Skeletal muscle tissue (tissue), 4 donors: Measurements from ENCODE around the gene CCDC92B. TPM values are rescaled to one million over a fixed set of nuclear protein-coding genes. Genes with fewer than 3 reads are reported as not detected.

Experiments
- H3K27ac ChIP-seq: one replicate; pipeline ENCODE4 v1.7.0; 2013; ENCODE audit warnings: mild to moderate bottlenecking, low read depth, low read length, inconsistent platforms
- H3K27me3 ChIP-seq, 3 donors: one replicate each; pipeline ENCODE4 v1.7.0; 2013; ENCODE audit warnings: low read length in 3 of 3; ENCODE audit not compliant: control insufficient read depth in 3 of 3, insufficient read depth in 3 of 3
- H3K36me3 ChIP-seq, 3 donors: one replicate each; pipeline ENCODE4 v1.7.0; 2013; ENCODE audit warnings: low read length in 3 of 3; ENCODE audit not compliant: control insufficient read depth in 3 of 3, insufficient read depth in 3 of 3
- H3K4me1 ChIP-seq, 3 donors: one replicate each; pipeline ENCODE4 v1.7.0; 2013; ENCODE audit warnings: low read length in 3 of 3, mild to moderate bottlenecking in 3 of 3; ENCODE audit not compliant: control insufficient read depth in 3 of 3, insufficient read depth in 3 of 3
- H3K4me3 ChIP-seq, 3 donors: one replicate each; pipeline ENCODE4 v1.7.0; 2013; ENCODE audit warnings: low read length in 3 of 3
- H3K9ac ChIP-seq, 3 donors: one replicate each; pipeline ENCODE4 v1.7.0; 2013; ENCODE audit warnings: low read length in 3 of 3, mild to moderate bottlenecking in 3 of 3, moderate library complexity in 2 of 3, low read depth in 1 of 3
- H3K9me3 ChIP-seq, 3 donors: one replicate each; pipeline ENCODE4 v1.7.0; 2013; ENCODE audit warnings: low read length in 3 of 3; ENCODE audit not compliant: control insufficient read depth in 3 of 3
- total RNA-seq: library from RNA; depleted of rRNA; stranded (reverse); fragments of >200 nt; gene quantifications from one replicate; pipeline ENCODE4 v1.2.3, GENCODE V29; 2014
- donor health status: Osteomylitis.

The CCDC92B gene
- total RNA-seq, 1 donor from 2014 or later: not detected

DNA sequence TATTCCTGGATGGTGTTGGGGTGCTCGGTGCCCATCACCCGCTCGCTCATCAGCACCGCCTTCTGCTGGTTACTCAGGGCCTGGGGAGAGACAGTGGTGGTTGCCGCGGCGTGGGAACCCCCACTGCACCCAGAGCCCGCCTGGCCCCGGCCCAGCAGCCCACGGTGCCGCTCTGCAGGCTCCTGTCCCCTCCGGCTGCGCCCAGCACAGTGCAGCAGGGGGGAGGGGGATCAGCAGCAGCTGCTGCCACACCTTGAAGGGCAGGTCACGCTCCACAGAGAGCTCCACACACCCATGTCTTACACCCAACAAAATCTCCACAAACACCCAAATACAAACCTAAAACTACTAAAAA, 56.7 kb downstream of the CCDC92B start:
- H3K9me3 ChIP-seq: no peaks in the 10 kb centered on the region
- peaks cover 15 to 18% (median 15%) of the 10 kb centered on the region in 3 donors for H3K4me1 ChIP-seq
- no peaks in the 10 kb centered on the region for H3K27me3 ChIP-seq
- no peak overlapping the region for H3K4me3 ChIP-seq
- no peak overlapping the region for H3K27ac ChIP-seq
- H3K9ac ChIP-seq: no peak overlapping the region
- H3K36me3 ChIP-seq: peaks cover 41 to 64% (median 49%) of the 10 kb centered on the region in 3 donors

DNA sequence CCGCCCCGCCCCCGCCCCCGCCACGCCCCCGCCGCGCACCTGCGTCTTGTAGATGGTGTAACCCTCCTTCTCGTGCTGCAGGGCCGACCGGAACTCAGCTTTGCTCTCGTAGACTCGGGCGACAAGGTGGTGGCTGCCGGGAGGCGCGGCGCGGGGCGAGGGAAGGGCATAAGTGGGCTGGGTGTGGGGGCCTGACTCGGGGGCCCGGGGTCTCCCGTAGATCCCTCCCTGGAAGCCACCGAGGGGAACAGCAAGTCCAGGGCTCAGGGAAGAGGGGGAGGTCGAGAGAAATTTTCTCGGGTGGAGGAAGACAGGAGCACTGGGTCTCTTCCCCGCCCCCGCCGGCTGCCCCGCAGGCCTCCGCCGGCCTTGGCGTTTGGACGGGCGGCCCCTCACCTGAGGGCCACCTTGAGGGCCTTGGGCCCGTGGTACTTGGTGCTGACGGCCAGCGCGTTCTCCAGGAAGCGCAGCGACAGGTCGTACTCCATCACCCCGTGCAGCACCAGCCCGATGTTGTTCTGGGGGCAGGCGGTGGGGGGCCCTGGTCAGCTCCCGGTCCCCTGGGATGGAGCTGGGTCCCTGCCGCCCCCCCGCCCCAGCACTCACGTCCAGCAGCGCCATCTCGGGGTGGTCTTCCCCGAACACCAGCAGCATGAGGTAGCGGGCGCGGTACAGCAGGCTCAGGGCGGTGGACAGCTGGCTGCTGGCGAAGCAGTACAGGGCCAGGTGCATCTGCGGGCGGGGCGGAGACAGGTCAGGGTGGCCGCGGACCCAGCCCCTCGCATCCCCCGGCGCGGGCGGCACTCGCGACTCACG, 57.3 kb downstream of the CCDC92B start:
- Histone ChIP-seq H3K4me3 (no peak overlapping the region), H3K4me1 (peaks cover 17 to 23% (median 21%) of the 10 kb centered on the region in 3 donors), H3K9ac (no peak overlapping the region), H3K27me3 (no peaks in the 10 kb centered on the region), H3K36me3 (peaks cover 35 to 58% (median 43%) of the 10 kb centered on the region in 3 donors), H3K9me3 (no peaks in the 10 kb centered on the region), H3K27ac (no peak overlapping the region)

DNA sequence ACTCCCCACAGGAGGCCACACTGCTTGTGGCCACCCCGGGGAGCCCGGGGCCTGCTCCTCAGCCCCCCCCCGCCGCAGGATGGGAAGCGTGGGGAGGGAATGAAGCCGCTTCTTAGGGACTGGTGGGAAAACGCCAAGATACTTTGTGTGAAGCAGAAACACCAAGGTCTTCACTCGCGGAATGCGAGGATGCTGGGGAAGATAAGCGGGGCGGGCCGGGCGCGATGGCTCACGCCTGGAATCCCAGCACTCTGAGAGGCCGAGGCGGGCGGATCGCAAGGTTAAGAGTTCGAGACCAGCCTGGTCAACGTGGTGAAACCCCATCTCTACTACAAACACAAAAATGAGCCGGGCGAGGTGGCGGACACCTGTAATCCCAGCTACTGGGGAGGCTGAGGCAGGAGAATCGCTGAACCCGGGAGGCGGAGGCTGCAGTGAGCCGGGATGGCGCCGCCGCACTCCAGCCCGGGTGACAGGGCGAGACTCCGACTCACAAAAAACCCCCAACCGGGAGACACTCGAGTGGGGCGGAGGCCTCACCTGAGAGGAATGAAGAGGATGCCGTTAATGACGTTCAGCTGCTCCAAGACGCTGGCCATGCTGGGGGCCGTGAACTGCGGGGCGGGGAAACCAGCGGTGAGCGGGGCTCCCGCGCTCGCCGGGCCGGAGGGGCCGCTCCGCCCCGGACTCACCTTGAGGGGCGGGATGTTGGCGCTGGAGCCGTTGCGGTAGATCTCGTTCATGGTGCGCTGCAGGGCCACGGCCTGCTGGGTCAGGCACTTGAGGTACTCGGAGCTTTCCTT, 58.2 kb downstream of the CCDC92B start:
- Histone ChIP-seq H3K36me3 (peaks cover 29 to 50% (median 35%) of the 10 kb centered on the region in 3 donors), H3K27me3 (no peaks in the 10 kb centered on the region), H3K9ac (no peak overlapping the region), H3K4me1 (peaks cover 26 to 32% (median 30%) of the 10 kb centered on the region in 3 donors), H3K9me3 (no peaks in the 10 kb centered on the region), H3K27ac (no peak overlapping the region), H3K4me3 (no peak overlapping the region)

GRCh38 chr17:2690165-2691068, 59.0 kb downstream of the CCDC92B start:
- H3K4me3 ChIP-seq: no peak overlapping the region
- peaks cover 34 to 37% (median 36%) of the 10 kb centered on the region in 3 donors for H3K4me1 ChIP-seq
- peaks cover 20 to 45% (median 27%) of the 10 kb centered on the region in 3 donors for H3K36me3 ChIP-seq

DNA sequence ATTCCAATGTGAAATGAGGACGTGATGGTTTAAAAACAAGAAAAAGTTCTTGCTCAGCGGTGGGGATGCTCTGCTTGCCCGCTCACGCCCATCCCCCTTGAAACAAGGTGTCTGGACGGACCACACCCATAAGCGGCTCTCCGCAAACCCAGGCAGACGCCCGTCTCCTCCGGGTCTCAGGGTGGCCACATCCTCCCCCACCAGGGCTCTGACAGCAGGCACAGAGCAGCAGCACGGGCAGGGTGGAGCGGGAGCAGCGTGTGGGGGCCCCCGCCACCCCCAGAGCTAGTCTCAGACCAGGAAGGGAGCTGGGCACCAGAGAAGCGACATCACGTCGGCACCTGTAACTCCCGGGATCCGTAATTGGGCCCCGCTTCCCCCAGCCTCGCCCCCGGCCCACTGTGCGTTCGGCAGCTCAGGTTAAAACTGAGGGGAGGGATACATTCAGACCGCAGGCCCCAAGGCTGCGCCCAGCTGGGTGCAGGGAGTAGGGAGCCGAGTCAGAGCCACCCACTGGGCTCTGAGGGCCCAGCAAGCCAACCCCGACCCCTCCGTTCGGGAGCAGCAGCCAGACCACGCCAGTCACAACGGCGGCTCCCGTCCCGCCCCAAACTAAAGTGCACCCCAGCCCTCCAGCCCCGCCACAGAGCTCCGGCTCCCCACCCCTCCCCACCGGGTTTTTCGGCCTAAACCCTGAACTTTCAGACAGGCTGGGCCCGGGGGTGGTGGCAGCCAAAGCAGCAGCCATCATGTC, 59.9 kb downstream of the CCDC92B start:
- Histone ChIP-seq H3K9ac (no peak overlapping the region), H3K27ac (no peak overlapping the region), H3K4me1 (peaks cover 34 to 37% (median 37%) of the 10 kb centered on the region in 3 donors), H3K9me3 (no peaks in the 10 kb centered on the region), H3K4me3 (no peak overlapping the region), H3K27me3 (no peaks in the 10 kb centered on the region), H3K36me3 (peaks cover 13 to 38% (median 21%) of the 10 kb centered on the region in 3 donors)

More at GRCh38 chr17:2690165-2691068, 59.0 kb downstream of the CCDC92B start:
- Histone ChIP-seq H3K9me3 (no peaks in the 10 kb centered on the region), H3K27me3 (no peaks in the 10 kb centered on the region), H3K9ac (no peak overlapping the region), H3K27ac (no peak overlapping the region)

GRCh38 chr17:2688351-2689342, 60.8 kb downstream of the CCDC92B start:
- Histone ChIP-seq H3K4me1 (peaks cover 34 to 44% (median 37%) of the 10 kb centered on the region in 3 donors), H3K27me3 (no peaks in the 10 kb centered on the region), H3K9ac (peak overlapping the region in 2 of 3 donors; percentile 45 to 47), H3K9me3 (no peaks in the 10 kb centered on the region), H3K27ac (no peak overlapping the region), H3K4me3 (no peak overlapping the region), H3K36me3 (peaks cover 11 to 35% (median 23%) of the 10 kb centered on the region in 3 donors)

- Histone ChIP-seq H3K4me1 (peaks cover 34 to 44% (median 37%) of the 10 kb centered on the region in 3 donors), H3K27ac (peak overlapping the region; percentile 30), H3K9me3 (no peaks in the 10 kb centered on the region), H3K4me3 (peak overlapping the region in 2 of 3 donors; percentile 7 to 29), H3K36me3 (peaks cover 19 to 24% (median 24%) of the 10 kb centered on the region in 3 donors), H3K9ac (peak overlapping the region in 1 of 3 donors; percentile 14), H3K27me3 (no peaks in the 10 kb centered on the region)
Measured at GRCh38 chr17:2687074-2687418, 62.4 kb downstream of the CCDC92B start.

DNA sequence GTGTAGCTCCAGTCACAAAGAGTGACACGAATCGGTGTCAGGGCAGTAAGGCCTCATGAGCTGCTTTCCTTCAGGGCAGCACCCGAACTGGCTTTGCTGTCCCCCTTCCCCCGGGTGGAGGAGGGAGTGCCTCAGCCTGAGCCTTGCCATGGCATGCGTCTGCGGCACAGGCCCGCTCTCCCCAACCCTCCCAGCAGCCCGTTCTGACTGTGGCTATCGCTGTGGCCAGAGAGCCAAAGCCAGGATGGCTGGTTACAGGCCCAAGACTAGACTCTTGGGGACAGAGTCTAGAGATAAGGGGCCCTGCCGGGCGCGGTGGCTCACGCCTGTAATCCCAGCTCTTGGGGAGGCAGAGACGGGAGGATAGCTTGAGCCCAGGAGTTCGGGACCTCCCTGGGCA, 63.8 kb downstream of the CCDC92B start:
- H3K4me1 ChIP-seq: peaks cover 34 to 44% (median 37%) of the 10 kb centered on the region in 3 donors
- no peak overlapping the region for H3K4me3 ChIP-seq
- H3K9ac ChIP-seq: peak overlapping the region in 1 of 3 donors; percentile 62
- H3K27ac ChIP-seq: peak overlapping the region; percentile 25
- H3K36me3 ChIP-seq: peaks cover 25 to 34% (median 32%) of the 10 kb centered on the region in 3 donors
- no peaks in the 10 kb centered on the region for H3K27me3 ChIP-seq
- H3K9me3 ChIP-seq: no peaks in the 10 kb centered on the region
